Daoy (cell line): ENCODE data around the gene DHRSX. TPM values are rescaled to one million over a fixed set of nuclear protein-coding genes. Genes with fewer than 3 reads are reported as not detected.
A peak's percentile ranks its signal among the peaks of the same experiment; 100 is the strongest.
"Not testable (repeated sequence)": the region's sequence is repeated elsewhere in the genome, so short reads cannot be mapped to it uniquely, and the experiment has no call there.

Source experiments
- DNase-seq: peaks from one replicate; pipeline ENCODE4 v3.0.0-alpha.2; 2015; ENCODE audit warnings: low read depth
- total RNA-seq: library from RNA; depleted of rRNA; stranded (reverse); fragments of >200 nt; shearing (Covaris generic); gene quantifications from 2 replicates; pipeline ENCODE4 v1.2.3, GENCODE V29; 2014

Gene DHRSX
- total RNA-seq, 1 experiment from 2014 or later: 12.3 TPM

GRCh38 chrX:2520539-2520938 lies 19.8 kb upstream of the DHRSX start:
- DNase-seq: no peak

- DNase-seq: not testable (repeated sequence)
Measured at GRCh38 chrX:2519638-2520037, 18.9 kb upstream of the DHRSX start.

- no peak for DNase-seq
Measured at GRCh38 chrX:2517055-2517454, 16.3 kb upstream of the DHRSX start.

GRCh38 chrX:2516623-2517022 lies 15.8 kb upstream of the DHRSX start:
- DNase-seq: no peak

- no peak for DNase-seq
Measured at GRCh38 chrX:2514131-2514530, 13.4 kb upstream of the DHRSX start.

- DNase-seq: no peak
Measured at GRCh38 chrX:2513121-2513664, 12.4 kb upstream of the DHRSX start.

GRCh38 chrX:2512501-2512900 lies 11.7 kb upstream of the DHRSX start:
- DNase-seq: no peak

- no peak for DNase-seq
Measured at GRCh38 chrX:2511326-2511725, 10.6 kb upstream of the DHRSX start.

- DNase-seq: no peak
Measured at GRCh38 chrX:2508648-2509335, 8.0 kb upstream of the DHRSX start.

GRCh38 chrX:2507904-2508627 lies 7.3 kb upstream of the DHRSX start:
- DNase-seq: no peak

GRCh38 chrX:2507196-2507595 lies 6.4 kb upstream of the DHRSX start:
- no peak for DNase-seq

GRCh38 chrX:2505341-2505740 lies 4.6 kb upstream of the DHRSX start:
- not testable (repeated sequence) for DNase-seq

GRCh38 chrX:2504706-2505332 lies 4.0 kb upstream of the DHRSX start:
- DNase-seq: no peak

GRCh38 chrX:2503591-2504500 lies 3.1 kb upstream of the DHRSX start:
- no peak for DNase-seq

- DNase-seq: no peak
Measured at GRCh38 chrX:2502668-2503519, 2.1 kb upstream of the DHRSX start.

GRCh38 chrX:2502120-2502667 lies 1.4 kb upstream of the DHRSX start:
- DNase-seq: no peak

- DNase-seq: no peak
Measured at GRCh38 chrX:2501559-2502102, 855 bp upstream of the DHRSX start.

GRCh38 chrX:2500091-2500802 lies 529 bp downstream of the DHRSX start:
- peak; percentile 22 for DNase-seq

GRCh38 chrX:2499507-2499906 lies 1.3 kb downstream of the DHRSX start:
- DNase-seq: no peak
